Lower leg skin (tissue), 3 donors: ENCODE measurements around the gene PFDN1.

Experiments used
- POLR2A ChIP-seq, 2 donors: fragments of 450-650 bp; IDR thresholded peaks; one replicate each; pipeline ENCODE4 v1.6.1; 2016 to 2017; ENCODE audit warnings: antibody characterized with exemption in 2 of 2, mild to moderate bottlenecking in 1 of 2, moderate library complexity in 1 of 2
- TF ChIP-seq, protein P1 (sequence below), 3 donors: fragments of 450-650 bp; IDR thresholded peaks; one replicate each; pipeline ENCODE4 v1.5.1; 2016; ENCODE audit warnings: antibody characterized with exemption in 3 of 3, mild to moderate bottlenecking in 3 of 3, moderate library complexity in 2 of 3

GRCh38 chr5:140243706-140244250 lies 59.1 kb downstream of the PFDN1 start:
- TF ChIP-seq, protein P1, sequence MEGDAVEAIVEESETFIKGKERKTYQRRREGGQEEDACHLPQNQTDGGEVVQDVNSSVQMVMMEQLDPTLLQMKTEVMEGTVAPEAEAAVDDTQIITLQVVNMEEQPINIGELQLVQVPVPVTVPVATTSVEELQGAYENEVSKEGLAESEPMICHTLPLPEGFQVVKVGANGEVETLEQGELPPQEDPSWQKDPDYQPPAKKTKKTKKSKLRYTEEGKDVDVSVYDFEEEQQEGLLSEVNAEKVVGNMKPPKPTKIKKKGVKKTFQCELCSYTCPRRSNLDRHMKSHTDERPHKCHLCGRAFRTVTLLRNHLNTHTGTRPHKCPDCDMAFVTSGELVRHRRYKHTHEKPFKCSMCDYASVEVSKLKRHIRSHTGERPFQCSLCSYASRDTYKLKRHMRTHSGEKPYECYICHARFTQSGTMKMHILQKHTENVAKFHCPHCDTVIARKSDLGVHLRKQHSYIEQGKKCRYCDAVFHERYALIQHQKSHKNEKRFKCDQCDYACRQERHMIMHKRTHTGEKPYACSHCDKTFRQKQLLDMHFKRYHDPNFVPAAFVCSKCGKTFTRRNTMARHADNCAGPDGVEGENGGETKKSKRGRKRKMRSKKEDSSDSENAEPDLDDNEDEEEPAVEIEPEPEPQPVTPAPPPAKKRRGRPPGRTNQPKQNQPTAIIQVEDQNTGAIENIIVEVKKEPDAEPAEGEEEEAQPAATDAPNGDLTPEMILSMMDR (IDR thresholded peaks at IDR 0.05), result no peak
- no peak for TF ChIP-seq POLR2A (IDR thresholded peaks at IDR 0.05)
